ENCODE measurements around the gene ZFAND3. TPM values are rescaled to one million over a fixed set of nuclear protein-coding genes. Genes with fewer than 3 reads are reported as not detected.

ZFAND3 gene
- total and polyA plus RNA-seq, 12 donors, result 21.4 to 163 (median 46.3) TPM

GRCh38 chr6:37982317-37982716 lies 162.8 kb downstream of the ZFAND3 start:
- no peak for DNase-seq
- no peak overlapping the region for H3K27ac ChIP-seq
- TF ChIP-seq POLR2A (IDR thresholded peaks at IDR 0.05) (no peak), CTCF (IDR thresholded peaks at IDR 0.05) (no peak)
- peaks cover 34 to 56% of the 10 kb centered on the region in 2 donors for H3K4me1 ChIP-seq (replicated peaks in 1 of 2)
- H3K27me3 ChIP-seq, result no peaks in the 10 kb centered on the region
- intact Hi-C loops (cut with DNase I), result no loop called here
- H3K36me3 ChIP-seq (replicated peaks in 1 of 2), result no peaks in the 10 kb centered on the region
- no peak overlapping the region for H3K4me3 ChIP-seq
- H3K9me3 ChIP-seq (replicated peaks in 1 of 3), result no peaks in the 10 kb centered on the region
- WGBS, 4 donors, result 66 to 88% (median 87%) methylated on average over 3 of the region's 3 CpGs

- intact Hi-C loops (cut with DNase I), result no loop called here
- 73 to 76% (median 74%) methylated on average over 3 of the region's 3 CpGs for WGBS, 4 donors
Measured at GRCh38 chr6:37983720-37984501, 164.4 kb downstream of the ZFAND3 start.

GRCh38 chr6:37984578-37984977 lies 165.1 kb downstream of the ZFAND3 start:
- WGBS, 4 donors, result 93 to 98% (median 97%) methylated on average over 2 of the region's 2 CpGs
- no peak for DNase-seq
- Histone ChIP-seq H3K36me3 (replicated peaks in 1 of 2) (no peaks in the 10 kb centered on the region), H3K4me3 (no peak overlapping the region), H3K9me3 (replicated peaks in 1 of 3) (no peaks in the 10 kb centered on the region), H3K4me1 (replicated peaks in 1 of 2) (peaks cover 46 to 74% of the 10 kb centered on the region in 2 donors), H3K27me3 (no peaks in the 10 kb centered on the region), H3K27ac (no peak overlapping the region)
- TF ChIP-seq CTCF (IDR thresholded peaks at IDR 0.05) (no peak), POLR2A (IDR thresholded peaks at IDR 0.05) (no peak)
- intact Hi-C loops (cut with DNase I), result no loop called here

More at GRCh38 chr6:37983720-37984501, 164.4 kb downstream of the ZFAND3 start:
- Histone ChIP-seq H3K4me3 (no peak overlapping the region), H3K36me3 (replicated peaks in 1 of 2) (no peaks in the 10 kb centered on the region), H3K27me3 (no peaks in the 10 kb centered on the region), H3K9me3 (replicated peaks in 1 of 3) (no peaks in the 10 kb centered on the region), H3K4me1 (replicated peaks in 1 of 2) (peaks cover 48 to 72% of the 10 kb centered on the region in 2 donors), H3K27ac (no peak overlapping the region)
- TF ChIP-seq POLR2A (IDR thresholded peaks at IDR 0.05) (no peak), CTCF (IDR thresholded peaks at IDR 0.05) (no peak)
- DNase-seq, result no peak

GRCh38 chr6:37985355-37985754 lies 165.8 kb downstream of the ZFAND3 start:
- intact Hi-C loops (cut with DNase I), result no loop called here
- Histone ChIP-seq H3K27ac (no peak overlapping the region), H3K36me3 (replicated peaks in 1 of 2) (no peaks in the 10 kb centered on the region), H3K9me3 (replicated peaks in 1 of 3) (no peaks in the 10 kb centered on the region), H3K4me3 (no peak overlapping the region), H3K4me1 (replicated peaks in 1 of 2) (peaks cover 39 to 72% of the 10 kb centered on the region in 2 donors), H3K27me3 (no peaks in the 10 kb centered on the region)
- DNase-seq, result no peak
- no peak for TF ChIP-seq CTCF (IDR thresholded peaks at IDR 0.05)
- TF ChIP-seq POLR2A (IDR thresholded peaks at IDR 0.05), result no peak
- 89 to 94% (median 93%) methylated on average over 6 to 7 of the region's 7 CpGs for WGBS, 4 donors

Measured in adrenal gland (tissue), 12 donors.